ENCODE data around the gene GPR183.

The GPR183 gene

GRCh38 chr13:99257291-99257690 is 49.9 kb downstream of the GPR183 start:
- TF ChIP-seq REST (IDR thresholded peaks at IDR 0.05; ENCODE audit: insufficient read depth in 1 of 2, low read depth in 2 of 2, low read length in 2 of 2) (no peak), POLR2AphosphoS5 (IDR thresholded peaks at IDR 0.05; ENCODE audit: low read depth, low read length) (no peak), FOXP2 (optimal IDR thresholded peaks at IDR 0.05; ENCODE audit: borderline replicate concordance, extremely low read depth, extremely low read length, insufficient read depth) (no peak), SIN3A (IDR thresholded peaks at IDR 0.05; ENCODE audit: borderline replicate concordance, insufficient read depth, low read length) (no peak), TAF1 (IDR thresholded peaks at IDR 0.05; ENCODE audit: borderline replicate concordance, insufficient read depth, low read length) (no peak)

DNA sequence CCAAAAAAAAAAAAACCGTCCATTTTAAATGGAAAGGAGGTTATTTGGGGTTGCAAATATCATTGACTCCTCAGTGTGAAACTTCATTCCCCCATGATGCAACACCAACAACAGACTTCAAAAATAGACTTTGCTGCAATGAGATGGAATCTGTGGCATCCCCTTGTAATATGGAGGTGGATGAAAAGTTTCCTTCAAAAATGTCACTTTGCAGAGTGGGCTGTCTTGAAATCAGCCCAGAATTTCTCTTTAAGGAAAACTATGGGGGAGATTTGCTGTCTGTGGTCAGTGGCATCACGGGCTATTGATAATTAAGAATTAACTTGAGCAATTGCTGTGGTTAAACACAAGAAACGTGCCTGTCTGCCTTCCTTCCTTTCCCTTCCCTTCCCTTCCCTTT is 50.5 kb downstream of the GPR183 start:
- no peak for TF ChIP-seq POLR2AphosphoS5 (IDR thresholded peaks at IDR 0.05; ENCODE audit: low read depth, low read length)

- no peak for TF ChIP-seq TAF1 (IDR thresholded peaks at IDR 0.05; ENCODE audit: borderline replicate concordance, insufficient read depth, low read length)
- TF ChIP-seq REST (IDR thresholded peaks at IDR 0.05; ENCODE audit: insufficient read depth in 1 of 2, low read depth in 2 of 2, low read length in 2 of 2) = no peak
- TF ChIP-seq POLR2AphosphoS5 (IDR thresholded peaks at IDR 0.05; ENCODE audit: low read depth, low read length) = no peak
- TF ChIP-seq SIN3A (IDR thresholded peaks at IDR 0.05; ENCODE audit: borderline replicate concordance, insufficient read depth, low read length) = no peak
- TF ChIP-seq FOXP2 (optimal IDR thresholded peaks at IDR 0.05; ENCODE audit: borderline replicate concordance, extremely low read depth, extremely low read length, insufficient read depth) = no peak
Measured at GRCh38 chr13:99256283-99256682, 50.9 kb downstream of the GPR183 start.

DNA sequence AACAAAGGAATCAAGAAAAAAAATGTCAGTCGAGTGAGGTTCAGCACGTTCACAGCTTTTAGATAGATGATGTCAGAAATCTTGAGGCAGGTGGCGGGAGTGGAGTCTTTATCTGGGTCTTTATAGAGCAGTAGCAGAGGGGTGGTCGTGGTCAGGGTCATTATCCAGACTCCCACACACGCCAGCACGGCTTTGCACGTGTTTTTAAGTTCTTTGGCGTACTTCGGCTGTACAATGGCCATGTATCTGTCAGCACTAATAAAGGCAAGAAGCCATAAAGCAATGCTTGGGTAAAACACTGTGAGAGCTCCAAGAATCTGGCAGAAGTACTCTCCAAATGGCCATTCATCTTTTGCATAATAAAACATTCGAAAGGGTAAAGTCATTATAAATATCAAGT is 51.9 kb downstream of the GPR183 start:
- TF ChIP-seq POLR2AphosphoS5 (IDR thresholded peaks at IDR 0.05; ENCODE audit: low read depth, low read length) (no peak), TAF1 (IDR thresholded peaks at IDR 0.05; ENCODE audit: borderline replicate concordance, insufficient read depth, low read length) (no peak), FOXP2 (optimal IDR thresholded peaks at IDR 0.05; ENCODE audit: borderline replicate concordance, extremely low read depth, extremely low read length, insufficient read depth) (no peak), SIN3A (IDR thresholded peaks at IDR 0.05; ENCODE audit: borderline replicate concordance, insufficient read depth, low read length) (no peak), REST (IDR thresholded peaks at IDR 0.05; ENCODE audit: insufficient read depth in 1 of 2, low read depth in 2 of 2, low read length in 2 of 2) (no peak)

DNA sequence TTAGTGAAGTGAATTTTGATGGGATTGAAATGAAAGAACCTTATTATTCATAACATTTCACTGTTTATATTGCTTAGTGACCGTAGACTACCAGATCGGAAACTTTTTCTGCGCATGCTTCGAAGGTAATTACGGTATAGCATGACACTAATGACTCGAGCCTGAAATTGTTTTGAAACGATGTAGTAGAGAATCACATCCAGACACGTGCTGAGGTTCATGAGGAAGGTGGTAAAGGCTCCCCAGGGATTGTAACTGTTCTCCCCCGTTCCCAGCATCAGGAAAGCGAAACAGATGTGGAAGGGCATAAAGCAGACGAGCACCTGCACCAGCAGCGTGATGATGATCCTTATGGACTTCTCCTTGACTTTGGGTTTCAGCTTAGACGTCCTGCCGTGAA is 52.4 kb downstream of the GPR183 start:
- no peak for TF ChIP-seq FOXP2 (optimal IDR thresholded peaks at IDR 0.05; ENCODE audit: borderline replicate concordance, extremely low read depth, extremely low read length, insufficient read depth)

GRCh38 chr13:99251921-99252320 is 55.3 kb downstream of the GPR183 start:
- TF ChIP-seq FOXP2 (optimal IDR thresholded peaks at IDR 0.05; ENCODE audit: borderline replicate concordance, extremely low read depth, extremely low read length, insufficient read depth) = no peak
- no peak for TF ChIP-seq SIN3A (IDR thresholded peaks at IDR 0.05; ENCODE audit: borderline replicate concordance, insufficient read depth, low read length)
- no peak for TF ChIP-seq REST (IDR thresholded peaks at IDR 0.05; ENCODE audit: insufficient read depth in 1 of 2, low read depth in 2 of 2, low read length in 2 of 2)
- TF ChIP-seq POLR2AphosphoS5 (IDR thresholded peaks at IDR 0.05; ENCODE audit: low read depth, low read length) = no peak
- TF ChIP-seq TAF1 (IDR thresholded peaks at IDR 0.05; ENCODE audit: borderline replicate concordance, insufficient read depth, low read length) = no peak

Measured in PFSK-1 (cell line).